Heart left ventricle (tissue), 16 donors: ENCODE results near the gene MYO15A. TPM values are rescaled to one million over a fixed set of nuclear protein-coding genes. Genes with fewer than 3 reads are reported as not detected.

Experiments
- ATAC-seq, 4 donors: fragments of 200-7000 bp; cut with Tn5 transposase; one replicate each; pipeline ENCODE4 v1.9.1; 2020 to 2022; ENCODE audit warnings: moderate library complexity in 4 of 4, mild to moderate bottlenecking in 3 of 4, moderate number of reproducible peaks in 1 of 4
- DNase-seq, 5 donors: peaks; one replicate each; pipeline ENCODE4 v3.0.0-alpha.2; 2020
- H3K27ac ChIP-seq, 12 donors: fragments of 200-600 bp; sonication (generic) in 4 of 12; one replicate each; pipeline versions ENCODE4 v1.5.0 to v1.8.0; 2016 to 2022; ENCODE audit warnings: mild to moderate bottlenecking in 2 of 12
- H3K27me3 ChIP-seq, 9 donors: fragments of 200-600 bp; sonication (generic) in 2 of 9; one replicate each; pipeline versions ENCODE4 v1.5.1 to v1.8.0; 2016 to 2022; ENCODE audit warnings: mild to moderate bottlenecking in 3 of 9
- H3K36me3 ChIP-seq, 9 donors: fragments of 200-600 bp; sonication (generic) in 2 of 9; one replicate each; pipeline versions ENCODE4 v1.5.0 to v1.8.0; 2018 to 2022; ENCODE audit warnings: mild to moderate bottlenecking in 2 of 9
- H3K4me1 ChIP-seq, 12 donors: fragments of 200-600 bp; sonication (generic) in 4 of 12; one replicate each; pipeline versions ENCODE4 v1.5.0 to v1.8.0; 2016 to 2022; ENCODE audit warnings: mild to moderate bottlenecking in 3 of 12
- H3K4me3 ChIP-seq, 12 donors: fragments of 200-600 bp; sonication (generic) in 4 of 12; one replicate each; pipeline versions ENCODE4 v1.5.0 to v1.8.0; 2017 to 2022; ENCODE audit warnings: mild to moderate bottlenecking in 9 of 12, moderate library complexity in 4 of 12
- H3K9me3 ChIP-seq, 12 donors: fragments of 200-600 bp; sonication (generic) in 4 of 12; one replicate each; pipeline versions ENCODE4 v1.5.0 to v1.8.0; 2016 to 2022; ENCODE audit warnings: mild to moderate bottlenecking in 1 of 12
- POLR2A ChIP-seq, 2 donors: fragments of 450-650 bp; IDR thresholded peaks; one replicate each; pipeline ENCODE4 v1.6.1; 2017; ENCODE audit warnings: antibody characterized with exemption in 2 of 2, mild to moderate bottlenecking in 2 of 2, moderate library complexity in 2 of 2
- WGBS, 4 donors: extraction: QIAGEN DNeasy Blood & Tissue Kit in 2 of 4; methylation state at CpG; one replicate each; pipeline versions ENCODE4 v1.1.5 to v1.1.7; 2013 to 2018; 5-methylcytosine and 5-hydroxymethylcytosine counted together
- intact Hi-C, 10 donors: fragments of 100-400 bp; cut with DNase I; formaldehyde crosslinking; loops; one replicate each; pipeline versions ENCODE4 v1.11.1 to v1.14.2; 2022
- polyA plus RNA-seq, 2 donors: library from polyadenylated mRNA; stranded (reverse); fragments of 200-250 nt; gene quantifications; one replicate each; pipeline ENCODE4 v1.2.3, GENCODE V29; 2013
- total RNA-seq, 9 donors: library from RNA; depleted of rRNA in 2 of 9; stranded (reverse); fragments of >200 nt in 2 of 9; fragmentation: NEBNext Ultra II Directional in 3 of 9; extraction: Animal tissue kit (Norgen Biotek cat#: 25700) in 3 of 9; gene quantifications; one replicate each; pipeline versions ENCODE4 v1.1.0 to v1.2.4, GENCODE V29; 2016 to 2023
- TF ChIP-seq, protein P1 (sequence below), 12 donors: fragments of 200-600 bp; sonication (generic) in 4 of 12; IDR thresholded peaks; one replicate each; pipeline versions ENCODE4 v1.5.0 to v1.8.0; 2018 to 2022; ENCODE audit warnings: antibody characterized with exemption in 12 of 12, mild to moderate bottlenecking in 5 of 12
- donor health status: ischemic (EF 13 %, LVEDD 7.1; RV severe dilation, severe dysfunction).
- donor health status: healthy with polysubstance abuse.
- donor health status: DM: no; HTN: yes; CAD: no.
- donor health status: DM: no; HTN: no; CAD: no.
- donor health status: ischemic (EF 25% LVEDD 6.9; RV normal size, moderate dysfunction).
- donor health status: ischemic (EF 25% LVEDD 5.7; RV mildly dilated, moderate dysfunction).
- donor health status: healthy.
- donor health status: DM: yes; HTN: yes; CAD: no.
- donor health status: ischemic (EF 35%, LVEDD 5.7; RV mildly dilated, moderate dysfunction).
- donor health status: nonischemic (EF 11% LVEDD 7.7; RV severe dilation, severe dysfunction).
- donor health status: DM: yes; HTN: yes; CAD: no.
- donor health status: PGD.
- donor health status: ischemic (EF 29% LVEDD 5.4; RV normal size, mild dysfunction).
- donor health status: nonischemic (EF 23%, LVEDD 6.1; RV moderate dilation, normal function).

Gene MYO15A
- total and polyA plus RNA-seq, 11 donors = 0.12 to 0.53 (median 0.35) TPM; not detected in 2

DNA sequence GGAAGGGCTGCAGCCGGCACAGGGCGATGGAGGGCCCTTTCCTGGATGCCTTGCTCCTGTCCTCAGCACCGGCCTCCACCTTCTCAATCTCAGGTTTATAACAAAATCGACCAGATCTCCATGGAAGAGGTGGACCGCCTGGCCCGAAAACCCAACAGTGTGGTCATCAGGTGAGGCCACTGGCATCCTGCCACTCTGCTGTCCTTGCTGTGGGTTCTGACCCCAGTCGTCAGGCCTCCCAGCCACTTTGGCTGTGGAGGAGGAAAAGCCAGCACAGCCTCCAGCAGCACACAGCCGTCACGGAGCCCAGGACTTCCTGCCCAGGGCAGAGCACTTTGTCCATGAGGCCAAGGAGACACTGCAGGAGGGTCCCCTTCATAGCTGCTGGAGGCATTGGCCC, 6.7 kb upstream of the MYO15A start:
- Histone ChIP-seq H3K4me3 (no peak overlapping the region), H3K9me3 (no peaks in the 10 kb centered on the region), H3K4me1 (no peaks in the 10 kb centered on the region), H3K27ac (no peak overlapping the region), H3K27me3 (no peaks in the 10 kb centered on the region), H3K36me3 (peaks cover 0 to 91% (median 64%) of the 10 kb centered on the region in 9 donors)
- TF ChIP-seq, protein P1, sequence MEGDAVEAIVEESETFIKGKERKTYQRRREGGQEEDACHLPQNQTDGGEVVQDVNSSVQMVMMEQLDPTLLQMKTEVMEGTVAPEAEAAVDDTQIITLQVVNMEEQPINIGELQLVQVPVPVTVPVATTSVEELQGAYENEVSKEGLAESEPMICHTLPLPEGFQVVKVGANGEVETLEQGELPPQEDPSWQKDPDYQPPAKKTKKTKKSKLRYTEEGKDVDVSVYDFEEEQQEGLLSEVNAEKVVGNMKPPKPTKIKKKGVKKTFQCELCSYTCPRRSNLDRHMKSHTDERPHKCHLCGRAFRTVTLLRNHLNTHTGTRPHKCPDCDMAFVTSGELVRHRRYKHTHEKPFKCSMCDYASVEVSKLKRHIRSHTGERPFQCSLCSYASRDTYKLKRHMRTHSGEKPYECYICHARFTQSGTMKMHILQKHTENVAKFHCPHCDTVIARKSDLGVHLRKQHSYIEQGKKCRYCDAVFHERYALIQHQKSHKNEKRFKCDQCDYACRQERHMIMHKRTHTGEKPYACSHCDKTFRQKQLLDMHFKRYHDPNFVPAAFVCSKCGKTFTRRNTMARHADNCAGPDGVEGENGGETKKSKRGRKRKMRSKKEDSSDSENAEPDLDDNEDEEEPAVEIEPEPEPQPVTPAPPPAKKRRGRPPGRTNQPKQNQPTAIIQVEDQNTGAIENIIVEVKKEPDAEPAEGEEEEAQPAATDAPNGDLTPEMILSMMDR (IDR thresholded peaks at IDR 0.05) = no peak
- no peak for TF ChIP-seq POLR2A (IDR thresholded peaks at IDR 0.05)
- no peak for DNase-seq
- 76 to 94% (median 87%) methylated on average over 8 to 9 of the region's 9 CpGs for WGBS, 4 donors
- ATAC-seq = no peak
- intact Hi-C loops = no loop called here

- no peaks in the 10 kb centered on the region for H3K27me3 ChIP-seq
- DNase-seq (no peak), ATAC-seq (no peak)
- H3K9me3 ChIP-seq = no peaks in the 10 kb centered on the region
- H3K4me3 ChIP-seq = no peak overlapping the region
- H3K27ac ChIP-seq = no peak overlapping the region
- H3K4me1 ChIP-seq = no peaks in the 10 kb centered on the region
- H3K36me3 ChIP-seq = peaks cover 0 to 90% (median 58%) of the 10 kb centered on the region in 9 donors
- 77 to 93% (median 87%) methylated on average over 3 of the region's 3 CpGs for WGBS, 4 donors
- intact Hi-C loops = no loop called here
- TF ChIP-seq, protein P1 (IDR thresholded peaks at IDR 0.05) = no peak
- TF ChIP-seq POLR2A (IDR thresholded peaks at IDR 0.05) = no peak
Observed at GRCh38 chr17:18102640-18103039, 5.9 kb upstream of the MYO15A start.

- DNase-seq (no peak), ATAC-seq (no peak)
- Histone ChIP-seq H3K27me3 (no peaks in the 10 kb centered on the region), H3K4me1 (no peaks in the 10 kb centered on the region), H3K4me3 (no peak overlapping the region), H3K27ac (no peak overlapping the region), H3K9me3 (no peaks in the 10 kb centered on the region), H3K36me3 (peaks cover 0 to 67% (median 35%) of the 10 kb centered on the region in 9 donors)
- 81 to 96% (median 86%) methylated on average over 2 to 3 of the region's 3 CpGs for WGBS, 4 donors
- intact Hi-C loops = no loop called here
- no peak for TF ChIP-seq POLR2A (IDR thresholded peaks at IDR 0.05)
- TF ChIP-seq, protein P1 (IDR thresholded peaks at IDR 0.05) = no peak
Observed at GRCh38 chr17:18105027-18105426, 3.5 kb upstream of the MYO15A start.

DNA sequence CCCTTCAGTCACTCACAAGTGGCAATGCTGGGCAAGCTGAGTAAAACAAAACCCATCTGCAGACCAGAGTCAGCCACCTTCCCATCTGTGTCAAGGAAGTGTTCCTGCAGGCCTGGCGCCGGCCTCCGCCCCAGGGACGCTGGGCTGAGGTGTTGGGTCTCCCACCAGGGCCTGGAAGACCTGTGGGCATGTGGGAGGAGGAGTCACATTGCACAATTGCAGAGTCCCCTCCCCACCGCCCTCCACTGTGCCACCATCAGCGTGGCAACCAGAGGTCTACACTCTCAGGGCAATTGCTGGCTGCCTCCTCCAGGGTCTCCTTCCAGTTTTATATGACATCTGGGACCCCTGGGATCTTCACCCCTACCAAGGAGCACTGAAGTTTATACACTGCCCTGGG, 3.0 kb upstream of the MYO15A start:
- TF ChIP-seq POLR2A (IDR thresholded peaks at IDR 0.05) = no peak
- TF ChIP-seq, protein P1 (IDR thresholded peaks at IDR 0.05) = no peak
- intact Hi-C loops = no loop called here

More for the DNA sequence above, 3.0 kb upstream of the MYO15A start:
- 69 to 98% (median 91%) methylated on average over 4 to 6 of the region's 6 CpGs for WGBS, 4 donors
- Histone ChIP-seq H3K27ac (no peak overlapping the region), H3K27me3 (no peaks in the 10 kb centered on the region), H3K9me3 (no peaks in the 10 kb centered on the region), H3K4me3 (no peak overlapping the region), H3K36me3 (peaks cover 0 to 61% (median 29%) of the 10 kb centered on the region in 9 donors), H3K4me1 (no peaks in the 10 kb centered on the region)
- ATAC-seq = no peak
- peak in 1 of 5 donors; percentile 5 for DNase-seq
